Stimulated activated CD8-positive, alpha-beta memory T cell treated with anti-CD3 and anti-CD28 coated beads, Interleukin-4, amount 100 ng/mL, for 48 hours (primary cell): ENCODE measurements around the gene SNX19.
"Not testable (repeated sequence)": the region's sequence is repeated elsewhere in the genome, so short reads cannot be mapped to it uniquely, and the experiment has no call there.

ENCODE experiments used
- DNase-seq: peaks from one replicate; pipeline ENCODE4 v3.0.0-alpha.2; 2020

Gene SNX19, protein sequence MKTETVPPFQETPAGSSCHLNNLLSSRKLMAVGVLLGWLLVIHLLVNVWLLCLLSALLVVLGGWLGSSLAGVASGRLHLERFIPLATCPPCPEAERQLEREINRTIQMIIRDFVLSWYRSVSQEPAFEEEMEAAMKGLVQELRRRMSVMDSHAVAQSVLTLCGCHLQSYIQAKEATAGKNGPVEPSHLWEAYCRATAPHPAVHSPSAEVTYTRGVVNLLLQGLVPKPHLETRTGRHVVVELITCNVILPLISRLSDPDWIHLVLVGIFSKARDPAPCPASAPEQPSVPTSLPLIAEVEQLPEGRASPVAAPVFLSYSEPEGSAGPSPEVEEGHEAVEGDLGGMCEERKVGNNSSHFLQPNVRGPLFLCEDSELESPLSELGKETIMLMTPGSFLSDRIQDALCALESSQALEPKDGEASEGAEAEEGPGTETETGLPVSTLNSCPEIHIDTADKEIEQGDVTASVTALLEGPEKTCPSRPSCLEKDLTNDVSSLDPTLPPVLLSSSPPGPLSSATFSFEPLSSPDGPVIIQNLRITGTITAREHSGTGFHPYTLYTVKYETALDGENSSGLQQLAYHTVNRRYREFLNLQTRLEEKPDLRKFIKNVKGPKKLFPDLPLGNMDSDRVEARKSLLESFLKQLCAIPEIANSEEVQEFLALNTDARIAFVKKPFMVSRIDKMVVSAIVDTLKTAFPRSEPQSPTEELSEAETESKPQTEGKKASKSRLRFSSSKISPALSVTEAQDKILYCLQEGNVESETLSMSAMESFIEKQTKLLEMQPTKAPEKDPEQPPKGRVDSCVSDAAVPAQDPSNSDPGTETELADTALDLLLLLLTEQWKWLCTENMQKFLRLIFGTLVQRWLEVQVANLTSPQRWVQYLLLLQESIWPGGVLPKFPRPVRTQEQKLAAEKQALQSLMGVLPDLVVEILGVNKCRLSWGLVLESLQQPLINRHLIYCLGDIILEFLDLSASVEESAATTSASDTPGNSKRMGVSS

DNA sequence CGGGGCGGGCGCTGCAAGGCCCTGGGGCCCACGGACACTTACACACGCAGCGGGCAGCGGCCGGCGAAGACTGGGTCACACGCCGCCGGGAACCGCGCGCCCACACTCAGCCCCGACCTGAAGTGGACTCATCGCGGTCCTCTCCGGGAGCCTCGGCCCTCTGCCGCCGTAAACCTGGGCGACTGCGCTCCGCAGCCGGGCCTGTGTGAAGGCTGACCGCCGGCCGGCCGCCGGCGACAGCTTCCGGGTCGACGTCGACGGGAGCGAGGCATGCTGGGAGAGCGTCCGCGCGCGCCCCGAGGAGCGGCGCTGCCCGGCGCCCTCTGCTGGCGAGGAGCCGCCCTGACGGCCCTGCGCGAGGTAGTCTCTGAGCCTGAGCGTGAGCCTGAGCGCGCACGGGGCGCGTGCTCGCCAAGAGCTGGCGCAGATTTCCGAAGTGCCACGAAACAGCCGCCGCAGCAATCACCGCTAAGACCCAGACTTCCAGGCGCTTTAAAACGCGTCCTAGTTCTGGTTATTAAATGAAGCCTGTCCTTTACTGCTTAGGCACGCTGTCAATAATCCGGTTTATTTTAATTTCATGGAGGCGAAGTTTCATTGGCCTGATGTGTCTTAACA is at the start of gene SNX19:
Gene SNX19, minus strand, starts transcription at position 242 of the 618 bp plus-strand sequence. CDS start 540 bp downstream, outside the sequence.
- peak; percentile 91 for DNase-seq

DNA sequence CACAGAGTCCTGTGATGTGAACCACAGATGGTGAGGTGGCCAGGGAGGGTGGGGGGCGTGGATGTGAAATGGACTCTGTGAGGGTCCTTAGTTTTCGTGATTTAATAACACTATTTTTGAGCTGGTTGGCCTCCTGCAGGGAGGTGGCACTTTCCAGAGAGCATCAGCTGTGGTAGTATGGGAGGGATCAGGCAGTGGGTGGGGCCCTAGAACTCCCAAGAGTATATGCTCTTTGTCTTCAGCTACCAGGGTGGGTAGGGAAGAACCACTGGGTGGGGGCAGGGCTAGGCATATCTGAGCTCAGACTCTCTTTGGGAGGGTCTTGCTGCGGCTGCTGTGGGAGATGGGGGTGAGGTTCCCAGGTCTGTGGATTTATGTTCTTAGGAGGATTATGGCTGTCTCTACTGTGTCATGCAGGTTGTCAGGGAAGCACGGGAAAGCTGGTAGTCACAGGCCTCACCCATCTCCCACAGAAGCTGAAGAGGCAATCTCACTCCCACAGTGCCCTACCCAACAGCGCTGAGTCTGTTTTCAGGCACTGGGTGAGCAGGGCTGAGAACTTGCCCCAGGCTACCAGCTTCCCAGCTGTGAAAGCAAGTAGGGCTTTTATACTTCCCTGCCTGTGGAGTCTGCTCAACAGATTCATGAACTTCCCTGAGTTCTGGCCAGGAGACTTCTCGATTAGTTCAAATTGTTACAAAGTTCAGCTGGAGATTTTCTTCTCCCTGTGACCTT is 47.9 kb upstream of the SNX19 start:
- DNase-seq = no peak

DNA sequence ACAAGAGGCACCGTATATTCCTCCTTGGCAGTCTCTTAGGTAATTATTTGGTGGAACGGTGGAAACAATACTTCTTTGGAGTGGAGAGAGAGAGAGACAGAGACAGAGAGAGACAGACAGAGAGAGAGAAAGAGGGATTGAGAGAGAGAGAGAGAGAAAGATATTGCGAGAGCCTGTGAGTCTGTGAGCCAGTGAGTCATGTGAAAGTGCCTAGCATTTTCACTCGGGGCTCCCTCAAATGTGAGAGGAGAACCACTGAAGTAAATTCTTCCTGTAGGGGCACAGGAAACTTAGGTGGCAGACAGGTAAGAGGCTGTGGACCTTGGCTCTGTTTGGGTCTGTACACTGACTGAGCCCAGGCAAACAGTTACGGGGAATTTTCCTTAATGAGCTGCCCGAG is 31.6 kb upstream of the SNX19 start:
- no peak for DNase-seq

DNA sequence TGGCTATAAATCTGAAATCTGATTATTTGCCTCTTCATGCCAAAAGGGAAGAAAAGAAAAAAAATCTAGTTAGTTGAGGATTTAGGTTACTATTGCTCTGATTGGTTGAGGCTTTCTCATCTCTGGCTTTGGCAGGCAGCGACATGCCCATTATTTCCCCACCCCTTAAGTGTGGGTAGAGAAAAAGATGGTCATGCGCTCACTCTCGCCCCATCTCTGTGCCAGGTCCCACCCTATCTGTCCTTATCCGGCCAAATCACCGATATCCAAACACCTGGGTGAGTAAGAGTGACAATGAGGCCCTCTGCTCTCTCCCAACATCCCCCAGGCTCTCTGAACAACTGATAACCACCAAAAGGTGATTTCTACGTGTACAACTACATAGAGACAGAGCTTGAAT is 31.2 kb upstream of the SNX19 start:
- no peak for DNase-seq

DNA sequence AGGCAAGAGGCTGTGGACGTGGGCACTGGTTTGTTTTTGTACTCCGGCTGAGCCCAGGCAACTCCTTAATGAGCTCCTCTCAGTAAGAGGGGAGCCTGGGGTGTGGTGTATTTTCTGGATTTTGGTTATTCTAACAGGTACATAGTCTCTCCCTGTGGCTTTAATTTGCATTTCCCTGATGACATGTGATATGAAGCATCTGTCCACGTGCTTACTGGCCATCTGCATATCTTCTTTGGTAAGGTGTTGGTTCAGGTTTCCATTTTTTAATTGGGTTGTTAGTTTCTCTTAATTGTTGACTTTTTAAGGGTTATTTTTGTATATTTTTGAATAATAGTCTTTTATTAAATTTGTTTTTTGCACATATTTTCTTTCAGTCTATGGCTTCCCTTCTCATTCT is 30.8 kb upstream of the SNX19 start:
- DNase-seq = no peak

DNA sequence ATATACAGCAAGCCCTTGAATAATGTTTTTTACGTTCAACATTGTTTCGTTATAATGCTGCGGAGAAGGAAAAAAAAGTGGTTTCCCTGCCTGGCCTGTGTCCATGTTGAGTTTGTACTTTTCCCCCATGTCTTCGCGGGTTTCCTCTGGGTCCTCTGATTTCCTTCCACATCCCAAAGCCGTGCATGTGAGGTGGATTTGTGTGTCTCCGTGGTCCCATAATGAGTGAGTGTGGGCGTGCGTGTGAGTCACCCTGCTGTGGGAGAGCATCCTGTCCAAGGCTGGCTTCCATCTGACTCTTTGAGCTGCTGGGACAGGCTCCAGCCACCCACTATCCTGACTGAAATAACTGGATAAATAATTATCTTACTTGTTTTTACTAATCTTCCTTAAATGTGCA is 29.6 kb upstream of the SNX19 start:
- DNase-seq = no peak

DNA sequence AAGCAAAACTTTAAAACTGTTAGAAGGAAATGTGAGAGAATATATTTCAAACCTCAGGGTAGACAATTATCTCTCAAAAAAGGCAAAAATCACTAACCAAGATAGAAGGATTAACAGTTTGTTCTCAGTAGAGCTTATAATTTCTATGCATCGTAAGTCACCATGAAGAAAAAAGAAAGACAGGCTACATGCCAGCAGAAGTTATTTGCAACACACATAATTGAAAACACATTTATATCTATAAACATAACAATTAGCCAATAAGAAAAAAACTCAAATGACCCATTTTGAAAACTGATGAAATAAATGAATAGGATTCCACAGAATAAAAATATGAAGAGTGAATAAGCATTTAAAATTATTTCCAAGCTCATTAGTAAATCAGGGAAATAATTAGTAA is 24.4 kb upstream of the SNX19 start:
- no peak for DNase-seq

DNA sequence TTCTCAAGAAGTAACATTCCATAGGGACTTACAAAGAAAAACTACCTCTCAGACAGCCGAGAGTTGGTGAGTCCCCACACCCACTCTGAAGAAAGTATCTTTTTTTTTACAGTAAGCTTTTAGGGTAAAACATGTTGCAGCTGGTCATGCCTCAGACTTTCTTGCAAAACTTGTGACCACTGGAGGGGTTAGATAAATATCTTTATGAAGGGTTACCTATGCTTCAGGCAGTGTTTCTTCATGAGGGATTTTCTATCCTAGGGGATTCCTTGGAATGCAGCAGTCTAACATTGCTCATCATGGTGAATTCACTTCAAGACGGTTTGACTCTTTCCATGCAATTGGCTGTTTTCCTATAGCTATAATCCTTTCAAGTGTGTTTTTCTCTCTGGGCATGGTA is 20.8 kb upstream of the SNX19 start:
- DNase-seq = no peak

DNA sequence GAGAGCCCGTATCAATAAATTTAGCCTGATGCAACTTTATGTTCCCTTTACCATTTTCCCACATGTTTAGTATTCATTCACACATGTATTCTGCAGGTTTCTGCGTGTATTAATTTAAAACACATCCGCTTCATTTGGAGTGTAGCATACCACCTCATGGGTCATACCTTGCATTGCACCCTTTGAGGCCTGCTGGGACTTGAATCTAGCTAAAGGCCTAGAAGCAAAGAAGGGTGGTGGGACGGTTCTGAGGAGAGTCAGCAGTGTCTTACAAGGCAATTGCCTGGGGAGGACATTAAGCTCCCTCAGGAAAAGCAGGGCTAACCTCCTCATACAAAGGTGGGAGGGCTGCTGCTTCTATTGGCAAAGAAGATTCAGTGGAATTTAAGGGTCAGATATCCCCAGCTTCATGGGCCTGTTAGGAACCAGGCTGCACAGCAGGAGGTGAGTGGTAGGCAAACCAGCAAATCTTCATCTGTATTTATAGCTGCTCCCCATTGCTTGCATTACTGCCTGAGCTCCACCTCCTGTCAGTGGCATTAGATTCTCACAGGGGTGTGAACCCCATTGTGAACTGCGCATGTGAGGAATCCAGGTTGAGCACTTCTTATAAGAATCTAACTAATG is 15.9 kb upstream of the SNX19 start:
- DNase-seq = no peak

DNA sequence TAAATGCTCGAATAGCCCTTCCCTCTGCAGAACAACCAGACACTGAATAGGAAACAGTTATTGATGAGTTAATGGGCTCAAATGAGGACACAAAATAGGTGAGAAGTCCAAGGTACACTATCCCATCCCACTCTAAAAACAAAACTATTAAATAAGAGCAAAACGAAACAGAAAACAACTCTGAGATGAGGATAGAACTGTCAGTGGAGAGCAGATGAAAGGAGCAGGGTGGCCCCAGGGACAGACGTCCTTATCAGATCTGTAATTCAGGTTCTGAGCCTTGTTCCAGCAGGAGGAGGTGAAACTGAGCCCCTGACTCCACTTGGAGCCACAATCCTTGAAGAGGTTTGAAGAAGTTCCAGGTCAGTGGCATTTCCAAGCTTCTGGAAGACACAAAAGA is 8.5 kb upstream of the SNX19 start:
- DNase-seq = no peak

DNA sequence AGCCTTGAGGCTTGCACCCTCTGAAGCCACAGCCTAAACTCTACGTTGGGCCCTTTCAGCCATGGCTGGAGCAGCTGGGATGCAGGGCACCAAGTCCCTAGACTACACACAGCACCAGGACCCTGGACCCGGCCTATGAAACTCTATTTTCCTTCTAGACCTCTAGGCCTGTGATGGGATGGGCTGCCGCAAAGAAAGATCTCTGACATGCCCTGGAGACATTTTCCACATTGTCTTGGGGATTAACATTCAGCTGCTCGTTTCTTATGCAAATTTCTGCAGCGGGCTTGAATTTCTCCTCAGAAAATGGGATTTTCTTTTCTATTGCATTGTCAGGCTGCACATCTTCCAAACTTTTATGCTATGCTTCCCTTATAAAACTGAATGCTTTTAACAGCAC is 4.3 kb upstream of the SNX19 start:
- not testable (repeated sequence) for DNase-seq

DNA sequence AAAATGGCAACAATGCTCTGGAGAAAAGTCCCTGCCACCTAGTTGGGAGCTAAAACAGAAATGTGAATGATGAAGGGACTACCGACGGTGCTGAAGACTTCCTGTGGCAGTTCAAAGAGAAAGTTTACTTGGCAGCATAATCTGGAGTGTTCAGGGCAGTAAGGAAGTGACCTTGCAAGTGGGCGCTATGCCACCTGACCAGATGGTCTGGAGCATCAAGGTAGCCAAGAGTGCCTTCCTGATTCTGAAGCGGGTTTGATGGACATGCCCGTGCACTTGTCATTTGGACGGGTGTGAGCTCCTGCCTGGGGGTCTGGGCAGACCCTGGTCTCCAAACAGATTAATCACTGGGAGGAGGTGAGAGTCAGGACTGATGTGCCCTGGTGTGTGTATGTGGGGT is 1.8 kb upstream of the SNX19 start:
- DNase-seq = no peak

DNA sequence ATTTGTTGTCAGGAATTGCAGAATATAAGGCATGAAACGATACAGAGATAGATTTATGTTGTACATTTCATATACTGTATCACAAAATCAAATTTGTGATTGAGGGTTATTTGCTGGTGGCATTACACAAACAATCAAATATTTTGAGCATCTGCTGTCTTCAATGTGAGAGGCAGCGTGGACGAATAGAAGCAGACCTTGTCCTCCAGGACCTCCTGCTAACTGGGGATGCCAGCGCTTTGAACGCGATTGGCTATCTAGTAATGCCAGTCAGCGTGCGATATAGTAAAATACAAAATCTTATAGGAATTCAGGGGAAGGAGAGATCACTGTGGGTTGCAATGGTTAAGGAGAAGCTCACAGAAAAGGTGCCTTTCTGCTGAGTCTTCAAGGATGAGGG is 631 bp upstream of the SNX19 start:
- DNase-seq = no peak

DNA sequence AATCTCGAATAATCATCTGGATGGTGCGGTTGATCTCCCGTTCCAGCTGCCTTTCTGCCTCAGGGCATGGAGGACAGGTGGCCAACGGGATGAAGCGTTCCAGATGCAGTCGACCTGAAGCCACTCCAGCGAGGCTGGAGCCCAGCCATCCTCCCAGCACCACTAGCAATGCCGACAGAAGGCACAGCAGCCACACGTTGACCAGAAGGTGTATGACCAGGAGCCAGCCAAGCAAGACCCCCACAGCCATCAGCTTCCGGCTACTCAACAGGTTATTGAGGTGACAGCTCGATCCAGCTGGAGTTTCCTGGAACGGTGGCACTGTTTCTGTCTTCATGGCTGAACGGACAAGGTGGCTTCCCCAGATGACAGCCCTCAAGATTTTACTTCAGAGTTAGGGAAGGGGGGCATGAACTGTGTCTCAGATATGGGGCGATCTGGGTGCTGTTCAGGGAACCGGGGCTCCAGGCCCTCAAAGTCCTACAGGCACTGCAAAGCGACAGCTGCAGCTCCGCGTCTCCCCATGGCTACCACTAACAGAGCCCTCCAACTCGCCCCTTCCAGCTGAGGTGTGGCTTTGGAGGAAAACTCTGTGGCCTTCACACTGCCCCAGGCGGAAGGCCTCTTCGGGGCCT is 559 bp downstream of the SNX19 start:
- no peak for DNase-seq

DNA sequence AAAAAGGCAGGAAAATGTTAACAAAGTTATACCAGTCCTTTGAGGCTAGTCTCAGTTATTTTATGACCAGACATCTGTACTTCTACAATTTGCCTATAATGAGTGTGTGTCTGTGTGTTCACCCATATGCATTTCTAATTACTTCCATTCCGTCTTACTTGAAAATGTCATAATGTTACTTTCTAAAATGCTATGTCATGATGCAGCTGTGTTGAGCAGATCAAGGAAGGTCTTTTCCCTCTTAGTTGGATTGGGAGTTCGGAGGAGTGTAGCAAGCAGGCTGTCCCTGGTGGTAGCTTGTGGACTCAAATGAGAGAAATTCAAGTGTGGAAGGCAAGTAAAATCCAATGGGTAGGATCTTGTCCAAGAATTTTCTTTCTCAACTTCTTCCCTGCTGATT is 3.0 kb downstream of the SNX19 start:
- no peak for DNase-seq

DNA sequence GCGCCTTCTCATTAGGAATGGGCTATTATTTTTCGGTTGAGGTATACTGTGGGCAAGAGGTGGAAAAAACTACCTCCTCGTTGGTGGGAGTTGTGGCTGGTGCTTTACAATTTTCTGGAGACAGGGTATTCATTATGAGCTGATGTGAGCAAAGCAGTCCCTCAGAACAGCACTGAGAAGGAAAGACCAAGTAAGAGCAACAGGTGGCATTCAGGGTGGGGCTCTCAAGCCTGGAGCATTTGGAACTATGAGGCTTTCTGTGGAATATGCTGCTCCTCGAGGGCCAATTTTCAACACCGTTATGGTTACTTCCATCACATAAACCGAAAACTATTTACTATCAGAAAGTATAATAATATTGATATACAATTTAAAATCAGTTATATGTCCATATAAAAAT is 3.7 kb downstream of the SNX19 start:
- DNase-seq = no peak

DNA sequence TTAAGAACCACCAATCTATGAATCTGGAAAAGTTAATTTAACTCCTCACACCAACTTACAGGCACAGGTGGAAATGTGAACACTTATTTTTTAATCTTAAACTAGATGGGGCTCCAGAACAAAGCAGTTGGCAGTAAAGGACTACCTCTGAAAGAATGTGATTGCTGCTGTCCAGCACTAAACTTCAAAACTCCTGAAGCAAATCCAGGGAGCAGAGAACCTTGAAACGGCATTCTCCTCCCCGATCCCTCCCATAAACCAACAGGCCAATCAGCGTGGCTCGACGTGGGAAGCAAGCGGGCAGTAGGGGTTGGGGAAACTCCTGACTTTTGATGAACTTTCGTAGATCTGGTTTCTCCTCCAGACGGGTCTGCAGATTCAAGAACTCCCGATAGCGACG is 5.0 kb downstream of the SNX19 start:
- DNase-seq = no peak

DNA sequence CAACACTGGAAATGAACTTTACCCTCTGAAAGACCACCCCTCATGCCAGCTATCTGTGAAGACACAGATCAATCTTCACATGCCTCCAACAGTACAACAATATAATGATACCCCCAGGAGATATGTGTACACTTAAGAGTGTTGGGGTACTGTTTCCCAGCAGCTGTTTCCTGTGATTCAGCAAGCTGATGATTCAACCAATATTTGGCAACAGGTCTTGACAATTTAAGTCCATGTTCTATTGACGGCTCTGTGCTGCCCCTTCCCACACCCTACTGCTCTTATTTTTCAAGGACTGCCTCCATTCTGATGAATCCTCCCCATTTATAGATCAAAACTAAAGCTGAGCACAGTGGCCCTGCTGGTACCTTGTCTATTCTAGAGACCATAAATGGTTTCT is 6.6 kb downstream of the SNX19 start:
- no peak for DNase-seq

DNA sequence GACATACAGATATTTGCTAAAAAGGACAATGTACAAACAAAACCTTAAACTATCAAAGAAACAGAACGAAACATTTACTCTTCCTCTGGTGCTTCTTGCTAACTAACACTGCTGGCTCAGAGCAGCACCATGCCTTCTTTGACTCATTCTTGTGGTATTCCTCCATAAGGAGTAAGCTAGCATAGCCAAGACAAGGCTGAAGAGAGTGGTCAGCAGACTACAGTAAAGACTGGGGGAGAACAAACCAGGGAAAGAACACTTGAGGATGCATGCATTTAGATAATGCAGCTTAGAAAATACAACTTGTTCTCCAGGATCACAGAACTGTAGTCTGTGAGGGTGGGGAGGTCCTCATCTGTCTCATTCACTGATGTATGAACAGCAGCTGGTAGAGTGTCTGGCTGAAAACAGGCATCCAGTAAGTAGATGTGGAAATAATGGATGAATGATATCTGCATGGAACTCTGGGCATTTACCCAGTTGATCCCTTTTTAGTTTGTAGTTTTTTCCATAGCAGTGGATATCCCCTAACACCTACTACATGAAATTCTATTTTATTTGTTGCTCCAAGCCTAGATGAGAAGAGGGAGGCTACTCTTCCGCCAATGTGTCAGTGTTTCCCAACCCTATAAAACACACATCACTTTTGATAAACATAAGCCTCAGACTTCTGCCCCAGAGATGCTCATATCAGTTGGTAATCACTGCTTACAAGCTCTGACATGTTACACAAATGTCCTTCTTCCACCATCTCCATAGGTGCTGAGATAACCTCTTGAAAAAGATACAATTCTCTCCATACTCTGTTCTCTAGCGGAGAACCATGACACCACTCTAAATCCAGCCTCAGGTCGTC is 7.3 kb downstream of the SNX19 start:
- no peak for DNase-seq

DNA sequence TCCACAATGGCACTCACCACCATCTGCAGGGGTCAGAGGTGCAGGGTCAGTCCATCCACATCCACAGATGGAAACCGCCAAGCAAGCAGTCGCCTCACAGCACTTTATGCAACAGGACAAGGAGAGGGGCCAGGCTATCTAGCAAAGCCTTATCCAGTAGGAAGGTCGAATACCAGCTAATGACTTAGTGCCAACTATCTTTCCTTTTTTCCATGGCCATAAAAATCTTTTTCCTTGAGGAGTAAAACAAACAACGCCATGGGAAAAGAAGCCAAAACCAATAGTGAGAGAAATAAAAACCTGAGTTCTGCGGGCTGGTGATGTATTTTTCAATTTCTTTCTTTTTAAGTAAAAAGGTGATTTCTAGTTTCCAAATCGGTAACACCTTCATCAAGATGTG is 8.2 kb downstream of the SNX19 start:
- no peak for DNase-seq

DNA sequence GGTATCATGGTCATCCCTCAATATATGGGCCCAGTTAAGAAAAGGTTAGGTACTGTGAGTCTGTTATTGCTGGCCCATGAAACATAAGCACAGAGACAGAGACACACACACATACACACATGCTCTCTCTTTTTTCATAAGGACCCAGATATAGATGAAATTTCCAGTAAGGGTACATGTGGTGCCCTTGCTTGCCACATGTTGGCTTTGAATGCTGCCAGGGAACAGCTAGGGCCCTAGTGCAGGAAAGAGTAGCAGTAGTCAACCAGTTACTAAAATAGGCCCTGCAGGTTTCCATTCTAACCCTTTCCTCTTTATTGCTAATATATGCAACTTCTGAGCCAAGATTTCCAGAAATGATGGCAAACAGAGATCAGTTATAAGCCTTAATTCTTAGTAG is 9.1 kb downstream of the SNX19 start:
- DNase-seq = no peak
